ENCODE data around the gene ANKUB1. TPM values are rescaled to one million over a fixed set of nuclear protein-coding genes. Genes with fewer than 3 reads are reported as not detected.

The ANKUB1 gene
- total RNA-seq, 1 experiment from 2014 or later, result 0.12 TPM

DNA sequence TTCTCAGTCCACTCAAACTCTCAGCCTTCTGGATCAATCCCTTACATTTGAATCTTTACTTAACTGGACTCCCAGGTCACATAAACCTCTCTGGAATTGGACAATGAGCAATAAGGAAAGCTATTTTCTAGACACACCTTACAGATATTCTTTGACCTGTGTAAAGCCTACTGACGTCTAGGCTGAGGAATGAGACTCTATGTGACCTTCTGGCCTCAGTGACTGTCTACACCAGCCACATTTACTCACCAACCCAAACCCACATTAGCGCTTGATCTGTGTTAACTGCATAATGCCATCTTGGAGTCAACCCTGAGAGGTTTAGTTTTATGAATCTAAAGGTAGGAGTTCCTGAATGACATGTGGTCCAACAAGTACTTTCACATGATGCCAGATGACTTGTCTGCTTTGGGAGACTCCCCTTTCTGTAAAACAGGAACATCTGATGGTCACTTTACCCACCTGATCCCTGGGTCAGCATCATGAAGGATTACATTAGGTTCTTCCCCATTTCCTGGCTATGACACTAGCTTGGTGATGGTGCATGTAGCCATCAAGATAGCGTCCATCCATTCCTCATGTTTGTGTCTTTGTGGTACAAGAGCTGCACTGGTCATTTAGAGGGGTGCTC, 28.7 kb downstream of the ANKUB1 start:
- no peak for DNase-seq (ENCODE audit: low read depth)

DNA sequence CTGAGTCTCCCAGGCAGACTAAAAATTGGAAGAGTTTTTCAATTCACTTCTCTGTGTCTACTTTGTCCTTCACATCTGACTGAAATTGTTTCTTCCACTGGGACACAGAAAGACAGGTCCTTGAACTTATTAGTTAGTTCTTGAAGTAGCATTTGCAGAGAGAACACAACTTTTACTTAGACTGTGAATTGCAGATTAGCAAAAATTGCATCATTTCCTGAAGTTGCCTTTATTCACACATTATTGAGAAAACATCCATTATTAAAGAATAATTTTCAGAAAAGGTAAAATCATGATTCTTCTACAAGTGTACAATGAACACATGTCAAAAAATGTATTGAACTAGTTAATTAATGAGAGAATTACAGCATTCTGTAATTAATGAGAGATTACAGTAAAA, 38.6 kb downstream of the ANKUB1 start:
- DNase-seq (ENCODE audit: low read depth), result no peak

DNA sequence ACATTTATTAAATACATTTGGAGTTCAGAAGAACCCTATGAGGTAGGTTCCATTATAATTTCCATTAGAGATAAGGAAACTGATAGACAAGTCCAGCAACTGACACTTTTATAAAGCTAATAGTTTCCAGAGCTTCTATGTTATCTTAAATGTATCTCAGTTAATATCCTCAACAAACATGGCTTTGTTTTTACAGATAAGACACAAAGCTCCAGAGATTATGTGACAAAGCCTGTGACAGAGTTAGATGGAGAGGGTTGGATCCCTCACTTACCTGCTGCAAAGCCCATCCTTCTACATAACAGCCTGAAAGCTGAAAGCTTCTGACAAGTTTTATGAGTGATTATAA, 39.6 kb downstream of the ANKUB1 start:
- no peak for DNase-seq (ENCODE audit: low read depth)

DNA sequence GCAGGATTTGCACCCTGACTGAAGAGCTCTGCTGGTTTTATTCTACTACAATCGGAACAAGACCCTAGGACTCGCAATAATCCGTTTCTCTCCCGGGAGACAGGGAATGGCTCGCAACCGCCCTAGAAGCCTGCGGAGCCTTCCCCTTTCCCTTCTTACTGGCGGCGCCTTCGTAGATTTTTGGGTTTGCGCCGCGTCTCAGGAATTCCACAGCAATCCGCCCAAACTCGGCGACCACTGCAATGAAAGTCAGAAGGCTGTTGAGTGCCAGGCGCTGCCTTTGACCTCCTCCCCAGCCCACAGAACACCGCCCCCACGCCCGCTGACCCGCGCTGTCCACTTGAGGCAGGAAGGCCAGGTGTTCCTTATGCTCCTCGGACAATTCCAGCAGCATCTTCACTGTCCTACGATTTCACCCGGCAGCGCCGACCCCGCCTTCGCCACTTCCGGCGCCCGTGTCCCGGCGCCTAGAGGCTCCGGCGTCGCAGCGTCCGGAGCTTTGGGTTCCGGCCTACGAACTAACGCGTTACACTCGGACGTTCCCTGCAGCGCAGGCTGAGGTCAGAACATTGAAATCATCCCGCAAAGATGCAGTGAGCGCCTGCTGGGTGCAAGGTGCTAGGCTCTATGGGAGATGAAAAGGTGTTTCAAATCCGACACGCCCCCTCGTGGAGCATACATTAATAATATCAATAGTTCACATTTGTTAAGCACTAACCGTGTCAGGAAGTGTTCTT, 40.1 kb downstream of the ANKUB1 start, which contains the start of gene COMMD2:
Gene COMMD2, minus strand, starts transcription at position 439 of the 737 bp plus-strand sequence. Its CDS starts 45 bp downstream, at position 394.
- DNase-seq (ENCODE audit: low read depth), result peak; percentile 87

DNA sequence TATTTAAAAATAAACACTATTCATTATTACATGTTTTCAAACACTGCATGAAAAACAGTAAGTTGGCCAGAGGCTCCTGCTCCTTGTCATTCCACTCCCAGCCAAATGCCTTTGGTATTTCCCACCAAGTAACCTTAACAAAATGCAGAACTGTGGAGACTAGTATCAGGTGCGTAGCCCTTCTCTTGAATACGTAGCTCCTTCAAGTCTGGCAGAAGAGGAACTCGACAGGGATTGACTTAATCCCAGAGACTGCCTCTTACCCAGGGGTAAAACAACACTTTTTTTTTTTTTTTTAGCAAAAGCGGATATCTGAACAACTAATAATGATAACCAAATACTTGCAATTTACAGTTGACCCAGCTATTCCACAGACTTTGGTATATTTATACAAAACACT, 40.8 kb downstream of the ANKUB1 start:
- DNase-seq (ENCODE audit: low read depth), result no peak

DNA sequence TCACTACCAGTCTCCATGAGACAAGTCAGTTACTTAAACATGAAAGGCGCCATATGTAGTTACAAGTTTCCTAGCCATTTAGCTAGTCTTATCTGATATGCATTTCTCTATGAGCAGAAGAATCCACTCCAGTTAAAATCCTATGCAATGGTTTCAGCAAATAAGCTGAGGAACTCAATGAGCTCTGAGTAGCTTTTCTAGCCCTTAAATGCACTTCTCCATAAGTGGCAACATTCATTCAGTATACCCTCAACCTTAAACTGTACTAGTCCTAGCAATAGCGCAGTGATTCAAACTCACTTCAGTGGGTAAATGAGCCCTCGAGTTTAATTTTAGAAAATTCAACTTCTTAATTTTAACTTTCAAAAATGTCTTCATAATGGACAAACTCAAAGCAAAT, 47.7 kb downstream of the ANKUB1 start:
- no peak for DNase-seq (ENCODE audit: low read depth)

DNA sequence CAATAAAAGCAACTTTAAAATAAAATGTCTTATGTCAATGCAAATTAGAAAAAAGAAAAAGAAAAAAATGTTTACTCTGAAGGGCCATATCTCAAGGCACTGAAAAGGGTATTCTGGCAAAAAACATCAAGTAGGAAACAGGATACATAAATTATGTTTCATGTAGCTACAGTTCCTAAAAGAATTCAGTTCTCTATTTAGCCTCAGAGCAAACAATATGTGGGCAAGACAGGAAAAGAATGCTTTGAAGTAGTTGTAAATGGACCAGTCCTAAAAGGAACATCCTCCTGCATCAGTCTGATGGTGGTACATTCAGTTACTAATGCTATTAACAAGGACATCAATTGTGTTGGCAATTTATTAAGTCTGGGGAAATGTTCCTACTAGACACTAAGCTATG, 48.2 kb downstream of the ANKUB1 start:
- DNase-seq (ENCODE audit: low read depth), result no peak

DNA sequence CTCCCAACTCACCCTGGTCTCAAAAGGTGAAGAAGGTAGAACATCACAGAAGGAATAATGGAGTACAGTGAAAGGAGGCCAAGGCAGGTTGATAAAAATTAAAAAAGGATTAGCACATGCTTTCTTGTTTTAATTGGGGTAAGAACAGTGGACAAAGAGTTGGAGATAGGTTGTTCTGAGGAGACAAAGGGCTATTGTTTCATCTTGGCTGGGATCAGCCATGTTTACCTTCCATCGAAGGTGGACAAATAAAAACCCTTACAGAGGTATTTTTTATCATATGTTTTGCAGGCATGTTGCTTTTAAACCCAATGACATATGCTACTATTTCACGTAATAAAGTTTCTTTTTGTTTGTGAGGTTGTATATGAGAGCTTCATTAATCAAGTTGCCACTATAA, 53.0 kb downstream of the ANKUB1 start:
- no peak for DNase-seq (ENCODE audit: low read depth)

DNA sequence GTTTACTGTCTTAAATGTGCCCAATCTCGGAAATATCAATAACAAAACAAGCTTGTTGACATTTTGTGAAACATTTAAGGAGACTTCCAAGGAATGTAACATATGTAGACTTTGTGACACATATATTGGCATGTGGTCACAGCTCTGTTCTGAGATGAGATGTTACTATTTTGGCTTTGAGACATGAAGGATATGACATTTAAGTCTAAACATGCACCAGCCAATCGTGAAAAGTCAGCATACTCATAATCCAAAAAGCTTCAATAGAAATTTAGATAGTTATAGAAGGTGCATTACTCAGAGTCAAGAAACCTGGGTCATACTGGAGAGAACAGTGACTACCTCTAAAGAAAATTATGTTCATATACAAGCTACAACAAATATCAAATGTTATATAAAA, 53.5 kb downstream of the ANKUB1 start:
- no peak for DNase-seq (ENCODE audit: low read depth)

DNA sequence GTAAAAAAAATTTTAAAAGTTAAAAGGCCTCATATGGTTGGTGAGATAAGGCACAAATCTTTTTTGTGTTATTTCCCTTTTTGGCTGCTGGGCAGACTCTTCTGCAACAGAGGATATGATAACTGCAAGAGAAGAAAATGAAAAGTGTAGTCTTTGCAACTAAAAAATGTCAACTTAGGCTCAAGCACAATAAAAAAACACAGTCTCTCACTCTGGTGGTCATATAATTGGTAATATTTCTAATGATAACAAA, 55.5 kb downstream of the ANKUB1 start:
- DNase-seq (ENCODE audit: low read depth), result no peak

DNA sequence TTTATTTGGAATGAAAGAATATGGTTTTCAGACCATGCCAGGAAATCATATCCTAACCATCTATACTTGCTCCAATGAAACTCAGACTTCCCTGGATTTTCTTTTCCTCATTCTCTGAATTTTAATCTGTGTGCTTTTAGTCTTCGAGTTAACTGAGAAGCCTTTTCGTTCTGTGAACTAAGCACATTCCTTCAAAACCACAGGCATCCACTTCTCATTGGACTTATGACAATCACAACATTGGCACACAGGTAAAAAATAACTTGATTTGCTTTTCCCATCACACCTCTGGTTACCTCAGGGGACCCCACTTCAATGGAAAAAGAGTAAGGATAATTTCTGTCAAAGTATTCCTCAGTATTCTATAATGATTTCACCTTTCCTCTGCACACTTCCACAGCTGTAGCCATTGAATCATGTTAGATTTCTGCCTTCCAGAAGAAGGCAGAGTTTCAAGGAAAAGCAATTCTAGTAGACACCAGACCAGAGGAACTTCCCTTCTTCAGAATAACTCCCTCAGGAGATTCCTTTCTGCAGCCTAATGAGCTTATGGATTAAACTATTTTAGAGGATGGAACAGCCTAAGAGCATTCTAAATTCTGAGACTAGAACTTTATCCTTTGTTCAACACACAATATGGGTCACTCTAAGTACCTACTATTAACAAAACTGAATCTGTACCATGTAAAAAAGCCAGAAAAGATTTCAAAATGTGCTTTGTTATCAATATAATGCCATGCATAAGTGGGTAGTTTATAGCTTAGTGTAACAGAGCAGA, 56.0 kb downstream of the ANKUB1 start:
- peak; percentile 42 for DNase-seq (ENCODE audit: low read depth)

DNA sequence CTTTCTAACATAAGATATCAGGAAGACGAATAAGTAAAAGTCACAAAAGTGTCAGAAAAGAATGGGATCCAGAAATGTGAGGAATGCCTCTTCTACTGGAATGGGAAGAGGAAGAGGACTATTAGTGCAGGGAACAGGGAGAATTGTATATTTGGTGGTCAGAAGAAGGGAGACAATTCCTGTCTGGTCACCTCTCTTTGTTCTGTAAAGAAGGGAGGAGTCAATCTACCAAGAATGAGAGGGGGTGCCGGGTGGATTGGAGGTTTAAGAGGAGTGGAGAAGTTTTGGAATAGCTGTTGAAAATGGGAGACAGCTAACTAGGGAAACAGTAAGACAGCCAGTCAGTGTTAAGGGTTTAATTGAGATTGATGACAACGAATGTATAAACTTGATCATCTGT, 60.1 kb downstream of the ANKUB1 start:
- DNase-seq (ENCODE audit: low read depth), result no peak

DNA sequence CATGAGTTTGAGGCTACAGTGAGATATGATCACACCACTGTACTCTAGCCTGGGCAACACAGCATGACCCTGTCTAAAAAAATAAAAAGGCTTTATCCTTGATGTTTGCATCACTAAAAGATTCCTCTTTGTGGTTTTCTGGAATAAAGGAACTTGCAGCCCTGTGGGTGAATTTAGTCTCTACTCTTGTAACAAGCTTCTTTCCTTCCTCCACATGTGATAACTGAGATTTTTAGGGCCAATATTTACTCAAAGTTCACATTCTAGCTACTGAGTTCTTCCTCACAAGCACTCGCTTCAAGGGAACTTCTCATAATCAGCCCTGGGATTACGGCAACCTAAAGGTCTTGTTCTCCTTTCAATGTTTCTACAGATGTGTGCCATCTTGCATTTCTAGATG, 64.7 kb downstream of the ANKUB1 start:
- DNase-seq (ENCODE audit: low read depth), result no peak

DNA sequence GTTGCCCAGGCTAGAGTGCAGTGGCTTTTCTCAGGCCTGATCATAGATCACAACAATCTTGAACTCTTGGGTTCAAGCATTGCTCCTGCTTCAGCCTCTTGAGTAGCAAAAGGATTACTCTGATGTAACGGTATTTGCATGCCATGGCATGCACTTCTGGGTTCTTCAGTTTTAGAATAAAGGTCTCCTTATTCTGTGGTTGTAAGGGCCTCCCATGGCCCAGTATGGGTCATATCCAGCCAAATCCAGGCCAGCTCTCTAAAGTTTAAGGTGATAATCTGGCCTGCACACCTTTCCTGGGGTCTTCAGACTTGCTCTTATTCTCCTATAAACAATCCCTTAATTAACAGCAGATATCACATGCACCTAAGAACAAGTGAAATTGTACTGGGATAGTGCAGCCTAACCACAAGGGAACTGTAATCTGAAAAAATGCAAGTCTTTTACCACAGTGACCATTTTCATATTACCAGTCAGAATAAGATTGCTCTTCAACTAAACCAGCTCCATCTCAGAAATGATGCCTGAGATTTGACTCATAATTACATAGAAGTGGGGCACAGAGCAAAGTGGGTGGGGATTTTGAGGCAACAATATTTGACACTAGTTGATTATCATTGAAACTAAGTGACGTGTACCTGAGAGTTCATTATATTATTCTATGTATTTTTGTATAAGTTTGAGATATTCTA, 65.5 kb downstream of the ANKUB1 start:
- DNase-seq (ENCODE audit: low read depth), result no peak

DNA sequence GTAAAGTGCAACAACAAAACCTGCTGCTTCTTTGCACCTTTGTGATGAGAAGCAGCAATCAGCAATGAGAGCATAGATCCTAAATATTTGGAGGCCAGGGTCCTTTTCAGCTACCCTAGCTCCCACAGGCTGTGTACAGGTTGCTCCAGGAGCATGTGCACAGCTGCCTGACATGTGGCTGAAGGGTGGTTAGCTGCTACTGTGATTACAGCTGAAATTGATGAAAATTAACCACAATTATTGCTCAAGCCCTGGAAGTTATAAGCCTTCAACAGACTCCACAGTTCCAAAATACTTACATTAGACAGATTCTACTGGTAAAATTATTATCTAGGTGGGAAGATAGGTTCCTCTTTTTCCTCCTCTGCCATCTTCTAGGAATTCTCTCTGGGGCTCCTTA, 68.6 kb downstream of the ANKUB1 start:
- no peak for DNase-seq (ENCODE audit: low read depth)

DNA sequence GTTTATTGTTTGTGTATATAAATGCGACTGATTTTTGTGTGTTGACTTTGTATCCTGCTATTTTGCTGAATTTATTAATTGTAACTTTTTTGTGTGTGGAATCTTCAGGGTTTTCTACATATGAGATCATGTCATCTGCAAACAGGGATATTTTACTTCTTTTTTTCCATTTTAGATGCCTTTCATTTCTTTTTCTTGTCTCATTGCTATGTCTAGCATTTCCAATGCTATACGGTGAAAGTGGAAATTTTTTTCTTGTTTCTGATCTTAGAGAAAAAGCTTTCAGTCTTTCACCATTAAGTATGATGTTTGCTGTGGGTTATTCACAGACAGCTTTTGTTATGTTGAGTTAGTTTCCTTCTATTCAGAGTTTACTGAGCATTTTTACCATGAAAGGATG, 71.4 kb downstream of the ANKUB1 start:
- DNase-seq (ENCODE audit: low read depth), result no peak

DNA sequence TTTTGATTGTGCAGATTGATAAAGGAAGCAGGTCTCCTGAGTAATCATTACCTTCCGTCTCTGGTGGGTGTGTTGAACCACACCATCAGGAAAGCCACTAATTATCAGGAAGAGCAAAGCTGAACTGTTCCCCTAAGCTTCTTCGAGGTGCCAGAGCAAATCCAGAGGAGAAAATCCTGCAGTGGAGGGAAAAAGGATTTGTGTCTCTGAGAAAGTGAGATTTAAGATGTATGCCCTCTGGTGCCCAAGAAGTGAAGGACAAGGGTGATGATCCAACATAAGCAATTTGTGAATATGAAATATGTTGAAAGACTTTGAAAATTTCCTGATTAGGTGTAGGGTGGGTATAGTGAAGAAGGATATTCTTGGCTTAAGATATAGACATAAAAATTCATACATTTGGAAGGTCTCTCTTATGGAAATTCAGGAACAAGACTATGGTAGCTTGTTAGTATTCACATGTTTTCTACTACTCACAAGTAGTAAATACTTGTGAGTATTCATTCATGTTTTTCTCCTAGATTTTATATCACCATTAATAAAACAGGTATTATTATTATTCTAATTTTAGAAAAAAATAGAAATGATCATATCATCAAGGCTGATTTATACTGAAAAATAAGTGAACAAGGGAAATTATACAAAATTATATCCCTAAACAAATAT, 74.8 kb downstream of the ANKUB1 start:
- peak; percentile 81 for DNase-seq (ENCODE audit: low read depth)

DNA sequence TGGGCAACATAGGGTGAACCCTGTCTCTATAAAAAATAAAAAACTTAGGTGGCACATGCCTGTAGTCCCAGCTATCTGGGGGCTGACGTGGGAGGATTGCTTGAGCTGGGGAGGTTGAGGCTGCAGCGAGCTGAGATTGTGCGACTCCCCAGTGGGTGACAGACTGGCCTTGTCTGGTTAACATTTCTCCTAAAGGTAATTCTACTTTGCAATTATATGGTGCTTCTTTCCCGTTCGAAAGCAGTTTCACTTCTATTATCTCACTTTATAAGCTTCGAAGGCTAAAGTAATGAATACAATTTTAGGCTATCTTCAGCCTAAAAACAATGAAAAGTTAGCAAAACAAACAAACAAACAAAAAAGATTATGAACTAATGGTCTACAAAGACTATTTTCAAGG, 75.4 kb downstream of the ANKUB1 start:
- DNase-seq (ENCODE audit: low read depth), result no peak

DNA sequence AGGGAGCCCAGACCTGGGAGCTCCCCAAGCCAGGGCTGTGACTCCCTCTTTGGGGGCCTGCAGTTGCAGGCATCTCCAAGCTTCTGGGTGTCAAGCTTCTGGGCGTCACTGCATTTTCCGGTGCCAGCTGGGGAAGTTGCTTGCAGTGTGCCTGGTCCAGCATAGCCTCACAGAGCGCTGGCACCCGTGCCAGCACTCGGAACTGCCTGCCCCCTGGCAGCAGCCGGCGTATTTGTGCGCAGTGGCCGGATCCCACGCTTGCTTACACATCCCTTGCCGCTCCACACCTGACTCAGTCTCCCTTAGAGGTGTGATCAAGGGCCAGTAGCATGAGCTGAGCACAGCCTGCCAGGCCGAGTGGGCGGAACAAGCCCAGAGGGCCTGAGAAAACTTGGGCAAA, 77.1 kb downstream of the ANKUB1 start:
- no peak for DNase-seq (ENCODE audit: low read depth)

DNA sequence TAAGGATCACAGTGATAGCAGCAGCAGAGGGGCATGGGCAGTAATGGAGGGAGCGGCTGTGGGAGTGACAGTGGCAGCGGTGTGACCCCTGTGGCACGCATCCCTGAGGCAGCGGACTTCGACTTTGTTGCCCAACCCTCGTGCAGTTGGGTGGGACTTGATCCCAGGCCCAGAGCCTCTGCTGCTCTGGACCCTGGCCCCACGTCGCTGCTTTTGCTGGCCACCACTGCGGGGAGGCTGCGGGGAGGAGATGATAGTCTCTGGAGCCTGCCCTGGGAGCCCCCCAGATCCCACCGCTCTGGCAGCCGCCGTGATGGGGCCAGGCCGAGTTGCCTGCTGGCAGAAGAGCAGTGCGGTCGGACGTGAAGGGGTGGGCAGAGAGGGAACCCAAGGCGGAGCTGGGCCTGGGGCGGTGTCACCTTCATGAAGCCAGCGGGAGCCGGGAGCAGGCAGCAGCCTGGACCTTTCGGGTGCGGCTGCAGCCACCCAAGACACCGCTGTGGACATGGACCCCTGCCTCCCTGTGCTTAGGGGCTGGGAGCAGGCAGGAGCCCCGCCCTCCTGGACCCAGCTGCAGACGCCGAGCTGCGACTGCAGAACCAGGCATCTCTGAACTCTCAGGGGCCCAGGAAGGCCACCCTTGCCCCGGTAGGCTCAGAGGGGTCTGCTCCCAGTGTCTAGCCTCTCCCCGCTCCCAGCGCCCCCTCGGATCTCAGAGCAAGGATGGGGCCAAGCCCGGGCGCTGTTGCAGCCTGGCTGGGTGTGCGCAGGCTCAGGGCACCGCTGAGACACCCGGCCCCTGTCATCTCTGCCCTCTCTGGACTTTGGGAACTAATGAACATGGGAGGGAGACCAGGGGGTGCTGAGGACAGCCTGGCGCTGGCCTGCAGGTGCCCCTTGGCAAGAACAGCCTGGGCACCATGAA, 78.4 kb downstream of the ANKUB1 start:
- no peak for DNase-seq (ENCODE audit: low read depth)

Measured in RPMI7951 (cell line).